Measurements from ENCODE around the gene MLLT11. TPM values are rescaled to one million over a fixed set of nuclear protein-coding genes. Genes with fewer than 3 reads are reported as not detected.

Gene MLLT11
- total RNA-seq, 1 experiment from 2014 or later, result 16.4 TPM

DNA sequence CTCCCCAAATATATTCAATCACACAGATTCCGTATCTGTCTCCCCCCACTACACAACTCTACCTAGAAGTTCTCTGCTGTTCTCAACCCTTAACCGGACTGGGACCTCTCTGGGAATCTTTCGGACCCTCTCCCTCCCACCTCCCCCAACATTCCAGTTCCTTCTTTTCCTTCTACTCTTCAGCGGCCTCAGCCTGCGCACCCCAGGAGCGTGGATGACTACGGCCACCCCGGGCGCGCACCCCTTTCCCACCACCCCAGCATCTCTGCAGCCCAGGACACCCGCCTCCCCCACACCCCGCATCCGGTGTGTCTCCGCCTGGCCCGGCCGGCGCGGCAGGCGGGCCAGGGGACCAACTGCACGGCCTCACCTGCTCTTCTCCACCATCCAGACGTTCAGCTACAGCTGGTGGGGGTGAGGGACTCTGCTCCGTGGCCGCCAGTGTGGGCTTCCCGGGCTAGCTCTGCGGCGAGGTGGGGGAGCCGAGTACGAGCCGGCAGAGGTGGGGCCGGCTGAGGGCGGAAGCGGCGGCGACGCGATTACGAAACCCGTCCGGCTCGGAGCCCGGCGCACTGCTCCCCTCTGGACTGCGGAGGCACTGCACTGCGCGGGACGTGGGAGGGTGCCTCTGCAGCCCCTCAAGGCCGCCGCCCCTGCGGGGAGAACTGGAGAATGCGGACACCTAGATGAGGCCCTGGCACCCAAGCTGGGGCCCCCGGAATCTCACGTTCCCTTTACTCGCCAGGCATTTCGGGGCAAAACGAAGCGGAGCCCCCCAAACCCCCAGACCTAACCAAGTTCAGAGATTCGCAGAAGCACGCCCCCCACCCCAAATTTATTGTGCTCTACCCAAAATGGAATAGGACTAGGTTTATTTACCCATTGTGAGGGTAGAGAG, 839 bp upstream of the MLLT11 start, which contains the start of gene CDC42SE1 (continued):
- TF ChIP-seq, protein P1, sequence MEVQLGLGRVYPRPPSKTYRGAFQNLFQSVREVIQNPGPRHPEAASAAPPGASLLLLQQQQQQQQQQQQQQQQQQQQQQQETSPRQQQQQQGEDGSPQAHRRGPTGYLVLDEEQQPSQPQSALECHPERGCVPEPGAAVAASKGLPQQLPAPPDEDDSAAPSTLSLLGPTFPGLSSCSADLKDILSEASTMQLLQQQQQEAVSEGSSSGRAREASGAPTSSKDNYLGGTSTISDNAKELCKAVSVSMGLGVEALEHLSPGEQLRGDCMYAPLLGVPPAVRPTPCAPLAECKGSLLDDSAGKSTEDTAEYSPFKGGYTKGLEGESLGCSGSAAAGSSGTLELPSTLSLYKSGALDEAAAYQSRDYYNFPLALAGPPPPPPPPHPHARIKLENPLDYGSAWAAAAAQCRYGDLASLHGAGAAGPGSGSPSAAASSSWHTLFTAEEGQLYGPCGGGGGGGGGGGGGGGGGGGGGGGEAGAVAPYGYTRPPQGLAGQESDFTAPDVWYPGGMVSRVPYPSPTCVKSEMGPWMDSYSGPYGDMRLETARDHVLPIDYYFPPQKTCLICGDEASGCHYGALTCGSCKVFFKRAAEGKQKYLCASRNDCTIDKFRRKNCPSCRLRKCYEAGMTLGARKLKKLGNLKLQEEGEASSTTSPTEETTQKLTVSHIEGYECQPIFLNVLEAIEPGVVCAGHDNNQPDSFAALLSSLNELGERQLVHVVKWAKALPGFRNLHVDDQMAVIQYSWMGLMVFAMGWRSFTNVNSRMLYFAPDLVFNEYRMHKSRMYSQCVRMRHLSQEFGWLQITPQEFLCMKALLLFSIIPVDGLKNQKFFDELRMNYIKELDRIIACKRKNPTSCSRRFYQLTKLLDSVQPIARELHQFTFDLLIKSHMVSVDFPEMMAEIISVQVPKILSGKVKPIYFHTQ (CRISPR knock-in tag; IDR thresholded peaks at IDR 0.05), result no peak
- TF ChIP-seq TCF7 (CRISPR knock-in tag; IDR thresholded peaks at IDR 0.05; ENCODE audit: low read depth) (no peak), ZNF121 (CRISPR knock-in tag; IDR thresholded peaks at IDR 0.05) (no peak), SMAD4 (CRISPR knock-in tag; IDR thresholded peaks at IDR 0.05) (no peak), IRF2 (CRISPR knock-in tag; IDR thresholded peaks at IDR 0.05; ENCODE audit: borderline replicate concordance, low read depth) (no peak), GTF2I (CRISPR knock-in tag; conservative IDR thresholded peaks at IDR 0.05) (no peak), OVOL2 (CRISPR knock-in tag; IDR thresholded peaks at IDR 0.05; ENCODE audit: borderline replicate concordance) (no peak)
- TF ChIP-seq, protein P2, sequence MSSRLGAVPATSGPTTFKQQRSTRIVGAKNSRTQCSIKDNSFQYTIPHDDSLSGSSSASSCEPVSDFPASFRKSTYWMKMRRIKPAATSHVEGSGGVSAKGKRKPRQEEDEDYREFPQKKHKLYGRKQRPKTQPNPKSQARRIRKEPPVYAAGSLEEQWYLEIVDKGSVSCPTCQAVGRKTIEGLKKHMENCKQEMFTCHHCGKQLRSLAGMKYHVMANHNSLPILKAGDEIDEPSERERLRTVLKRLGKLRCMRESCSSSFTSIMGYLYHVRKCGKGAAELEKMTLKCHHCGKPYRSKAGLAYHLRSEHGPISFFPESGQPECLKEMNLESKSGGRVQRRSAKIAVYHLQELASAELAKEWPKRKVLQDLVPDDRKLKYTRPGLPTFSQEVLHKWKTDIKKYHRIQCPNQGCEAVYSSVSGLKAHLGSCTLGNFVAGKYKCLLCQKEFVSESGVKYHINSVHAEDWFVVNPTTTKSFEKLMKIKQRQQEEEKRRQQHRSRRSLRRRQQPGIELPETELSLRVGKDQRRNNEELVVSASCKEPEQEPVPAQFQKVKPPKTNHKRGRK (CRISPR knock-in tag; IDR thresholded peaks at IDR 0.05; ENCODE audit: borderline replicate concordance), result no peak
- TF ChIP-seq, protein P3, sequence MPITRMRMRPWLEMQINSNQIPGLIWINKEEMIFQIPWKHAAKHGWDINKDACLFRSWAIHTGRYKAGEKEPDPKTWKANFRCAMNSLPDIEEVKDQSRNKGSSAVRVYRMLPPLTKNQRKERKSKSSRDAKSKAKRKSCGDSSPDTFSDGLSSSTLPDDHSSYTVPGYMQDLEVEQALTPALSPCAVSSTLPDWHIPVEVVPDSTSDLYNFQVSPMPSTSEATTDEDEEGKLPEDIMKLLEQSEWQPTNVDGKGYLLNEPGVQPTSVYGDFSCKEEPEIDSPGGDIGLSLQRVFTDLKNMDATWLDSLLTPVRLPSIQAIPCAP (CRISPR knock-in tag; IDR thresholded peaks at IDR 0.05), result no peak
- TF ChIP-seq, protein P4, sequence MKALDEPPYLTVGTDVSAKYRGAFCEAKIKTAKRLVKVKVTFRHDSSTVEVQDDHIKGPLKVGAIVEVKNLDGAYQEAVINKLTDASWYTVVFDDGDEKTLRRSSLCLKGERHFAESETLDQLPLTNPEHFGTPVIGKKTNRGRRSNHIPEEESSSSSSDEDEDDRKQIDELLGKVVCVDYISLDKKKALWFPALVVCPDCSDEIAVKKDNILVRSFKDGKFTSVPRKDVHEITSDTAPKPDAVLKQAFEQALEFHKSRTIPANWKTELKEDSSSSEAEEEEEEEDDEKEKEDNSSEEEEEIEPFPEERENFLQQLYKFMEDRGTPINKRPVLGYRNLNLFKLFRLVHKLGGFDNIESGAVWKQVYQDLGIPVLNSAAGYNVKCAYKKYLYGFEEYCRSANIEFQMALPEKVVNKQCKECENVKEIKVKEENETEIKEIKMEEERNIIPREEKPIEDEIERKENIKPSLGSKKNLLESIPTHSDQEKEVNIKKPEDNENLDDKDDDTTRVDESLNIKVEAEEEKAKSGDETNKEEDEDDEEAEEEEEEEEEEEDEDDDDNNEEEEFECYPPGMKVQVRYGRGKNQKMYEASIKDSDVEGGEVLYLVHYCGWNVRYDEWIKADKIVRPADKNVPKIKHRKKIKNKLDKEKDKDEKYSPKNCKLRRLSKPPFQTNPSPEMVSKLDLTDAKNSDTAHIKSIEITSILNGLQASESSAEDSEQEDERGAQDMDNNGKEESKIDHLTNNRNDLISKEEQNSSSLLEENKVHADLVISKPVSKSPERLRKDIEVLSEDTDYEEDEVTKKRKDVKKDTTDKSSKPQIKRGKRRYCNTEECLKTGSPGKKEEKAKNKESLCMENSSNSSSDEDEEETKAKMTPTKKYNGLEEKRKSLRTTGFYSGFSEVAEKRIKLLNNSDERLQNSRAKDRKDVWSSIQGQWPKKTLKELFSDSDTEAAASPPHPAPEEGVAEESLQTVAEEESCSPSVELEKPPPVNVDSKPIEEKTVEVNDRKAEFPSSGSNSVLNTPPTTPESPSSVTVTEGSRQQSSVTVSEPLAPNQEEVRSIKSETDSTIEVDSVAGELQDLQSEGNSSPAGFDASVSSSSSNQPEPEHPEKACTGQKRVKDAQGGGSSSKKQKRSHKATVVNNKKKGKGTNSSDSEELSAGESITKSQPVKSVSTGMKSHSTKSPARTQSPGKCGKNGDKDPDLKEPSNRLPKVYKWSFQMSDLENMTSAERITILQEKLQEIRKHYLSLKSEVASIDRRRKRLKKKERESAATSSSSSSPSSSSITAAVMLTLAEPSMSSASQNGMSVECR (CRISPR knock-in tag; IDR thresholded peaks at IDR 0.05; ENCODE audit: borderline replicate concordance), result peak; percentile 47; the same call in 1 of the 2 replicates
- TF ChIP-seq, protein P5, sequence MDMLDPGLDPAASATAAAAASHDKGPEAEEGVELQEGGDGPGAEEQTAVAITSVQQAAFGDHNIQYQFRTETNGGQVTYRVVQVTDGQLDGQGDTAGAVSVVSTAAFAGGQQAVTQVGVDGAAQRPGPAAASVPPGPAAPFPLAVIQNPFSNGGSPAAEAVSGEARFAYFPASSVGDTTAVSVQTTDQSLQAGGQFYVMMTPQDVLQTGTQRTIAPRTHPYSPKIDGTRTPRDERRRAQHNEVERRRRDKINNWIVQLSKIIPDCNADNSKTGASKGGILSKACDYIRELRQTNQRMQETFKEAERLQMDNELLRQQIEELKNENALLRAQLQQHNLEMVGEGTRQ (CRISPR knock-in tag; IDR thresholded peaks at IDR 0.05), result no peak
- TF ChIP-seq, protein P6, sequence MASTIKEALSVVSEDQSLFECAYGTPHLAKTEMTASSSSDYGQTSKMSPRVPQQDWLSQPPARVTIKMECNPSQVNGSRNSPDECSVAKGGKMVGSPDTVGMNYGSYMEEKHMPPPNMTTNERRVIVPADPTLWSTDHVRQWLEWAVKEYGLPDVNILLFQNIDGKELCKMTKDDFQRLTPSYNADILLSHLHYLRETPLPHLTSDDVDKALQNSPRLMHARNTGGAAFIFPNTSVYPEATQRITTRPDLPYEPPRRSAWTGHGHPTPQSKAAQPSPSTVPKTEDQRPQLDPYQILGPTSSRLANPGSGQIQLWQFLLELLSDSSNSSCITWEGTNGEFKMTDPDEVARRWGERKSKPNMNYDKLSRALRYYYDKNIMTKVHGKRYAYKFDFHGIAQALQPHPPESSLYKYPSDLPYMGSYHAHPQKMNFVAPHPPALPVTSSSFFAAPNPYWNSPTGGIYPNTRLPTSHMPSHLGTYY (CRISPR knock-in tag; IDR thresholded peaks at IDR 0.05), result no peak
- TF ChIP-seq, protein P7, sequence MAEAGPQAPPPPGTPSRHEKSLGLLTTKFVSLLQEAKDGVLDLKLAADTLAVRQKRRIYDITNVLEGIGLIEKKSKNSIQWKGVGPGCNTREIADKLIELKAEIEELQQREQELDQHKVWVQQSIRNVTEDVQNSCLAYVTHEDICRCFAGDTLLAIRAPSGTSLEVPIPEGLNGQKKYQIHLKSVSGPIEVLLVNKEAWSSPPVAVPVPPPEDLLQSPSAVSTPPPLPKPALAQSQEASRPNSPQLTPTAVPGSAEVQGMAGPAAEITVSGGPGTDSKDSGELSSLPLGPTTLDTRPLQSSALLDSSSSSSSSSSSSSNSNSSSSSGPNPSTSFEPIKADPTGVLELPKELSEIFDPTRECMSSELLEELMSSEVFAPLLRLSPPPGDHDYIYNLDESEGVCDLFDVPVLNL (CRISPR knock-in tag; IDR thresholded peaks at IDR 0.05; ENCODE audit: borderline replicate concordance, low read depth), result no peak
- TF ChIP-seq, protein P8, sequence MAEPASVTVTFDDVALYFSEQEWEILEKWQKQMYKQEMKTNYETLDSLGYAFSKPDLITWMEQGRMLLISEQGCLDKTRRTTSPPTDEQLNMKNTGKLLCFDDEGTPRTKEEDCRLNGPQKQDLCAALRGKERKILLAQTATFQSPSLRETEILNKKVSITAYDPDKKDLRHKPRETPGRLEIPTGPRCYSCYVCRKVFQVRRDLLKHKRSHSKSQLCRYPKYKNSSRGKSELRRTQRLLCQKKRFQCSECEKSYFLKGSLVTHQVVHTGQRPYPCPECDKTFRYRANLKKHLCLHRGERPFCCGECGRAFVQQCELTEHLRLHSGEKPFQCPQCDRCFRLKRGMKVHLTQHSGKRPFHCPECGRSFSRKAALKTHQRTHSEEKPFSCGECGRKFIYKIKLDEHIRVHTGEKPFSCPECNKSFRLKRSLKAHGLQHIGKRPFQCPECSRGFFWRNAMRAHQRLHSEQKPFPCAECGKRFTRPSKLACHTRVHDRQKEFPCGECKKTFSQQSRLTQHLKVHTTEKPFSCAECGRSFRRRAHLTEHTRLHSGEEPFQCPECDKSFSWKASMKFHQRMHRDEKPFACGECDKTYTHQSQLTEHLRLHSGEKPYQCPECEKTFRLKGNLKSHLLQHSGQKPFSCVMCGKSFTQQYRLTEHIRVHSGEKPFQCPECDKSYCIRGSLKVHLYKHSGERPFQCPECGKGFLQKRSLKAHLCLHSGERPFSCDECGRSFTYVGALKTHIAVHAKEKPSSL (CRISPR knock-in tag; conservative IDR thresholded peaks at IDR 0.05), result no peak

Data from WTC11 (cell line).